ENCODE data around the gene HYCC1. TPM values are rescaled to one million over a fixed set of nuclear protein-coding genes. Genes with fewer than 3 reads are reported as not detected.

HYCC1 gene
- total RNA-seq, 2 experiments from 2014 or later: 12.4 to 13.1 TPM

GRCh38 chr7:22969010-22969431 is 44.9 kb downstream of the HYCC1 start:
- Mint-ChIP-seq H3K9me3 (no peaks in the 10 kb centered on the region), H3K36me3 (ENCODE audit: low read depth) (peaks cover 5% of the 10 kb centered on the region), H3K4me1 (ENCODE audit: low read depth) (no peaks in the 10 kb centered on the region), H3K4me3 (no peak overlapping the region), H3K27ac (no peak overlapping the region), H3K27me3 (no peaks in the 10 kb centered on the region)
- ChIA-PET CTCF (no interaction called here), POLR2A (interaction anchor here (0.6 kb wide), 1 partner anchor 60 kb away, joined by 3 read pairs; no protein-coding TSS in a partner anchor)
- DNase-seq (no peak), ATAC-seq (ENCODE audit: poor library complexity) (no peak)
- Histone ChIP-seq H3K4me1 (ENCODE audit: insufficient read depth, low read length) (no peaks in the 10 kb centered on the region), H3K27ac (ENCODE audit: low read depth in 1 of 2, low read length in 2 of 2) (no peak overlapping the region), H3K36me3 (ENCODE audit: insufficient read depth, low read length) (no peaks in the 10 kb centered on the region), H3K27me3 (ENCODE audit: control insufficient read depth in 1 of 2, insufficient read depth in 2 of 2, low read length in 2 of 2) (no peaks in the 10 kb centered on the region), H3K9me3 (ENCODE audit: control insufficient read depth in 1 of 2, insufficient read depth in 1 of 2, low read length in 2 of 2) (no peaks in the 10 kb centered on the region), H3K4me3 (ENCODE audit: low read length) (no peak overlapping the region)
- TF ChIP-seq CTCF (IDR thresholded peaks at IDR 0.05): no peak
- intact Hi-C loops (cut with DNase I, micrococcal nuclease): no loop called here

Other genes with a start within 250 kb of the HYCC1 start
- gene TOMM7, start 191.3 kb downstream of the HYCC1 start, total RNA-seq: 100 to 1,000 TPM; 503 to 549 TPM
- 10 to 100 TPM; 14.3 to 19.6 TPM for gene KLHL7, start 91.7 kb upstream of the HYCC1 start, total RNA-seq
- 10 to 100 TPM; 19.4 to 20.1 TPM for gene NUP42, start 167.9 kb upstream of the HYCC1 start, total RNA-seq
- gene GPNMB, start 232.6 kb upstream of the HYCC1 start, total RNA-seq: not detected